Cardiac septum (tissue), 1 donor: ENCODE results near the gene TRAM1L1. TPM values are rescaled to one million over a fixed set of nuclear protein-coding genes. Genes with fewer than 3 reads are reported as not detected.

Experiments
- DNase-seq: peaks from one replicate; pipeline ENCODE4 v3.0.0-alpha.2; 2020; ENCODE audit warnings: low spot score
- intact Hi-C: fragments of 100-400 bp; cut with DNase I; formaldehyde crosslinking; loops from one replicate; pipeline ENCODE4 v1.14.0; 2022
- long read RNA-seq: library from polyadenylated mRNA; unstranded; transcript quantifications from one replicate; pipeline ENCODE4 v2.0.0, GENCODE V29; 2021
- total RNA-seq: library from RNA; stranded (reverse); fragmentation: NEBNext Ultra II Directional; extraction: Animal tissue kit (Norgen Biotek cat#: 25700); gene quantifications from one replicate; pipeline ENCODE4 v1.2.1, GENCODE V29; 2021
- donor health status: DM: no; HTN: no; CAD: no.

Gene TRAM1L1
- total RNA-seq = 0.78 TPM
- long read RNA-seq, partial matches to known transcripts = 0 of 2 reads
- long read RNA-seq, other reads (novel, unspliced or antisense) = 0 of 2 reads

GRCh38 chr4:117084866-117085701 is at the start of gene TRAM1L1:
Gene TRAM1L1, minus strand, starts transcription at chr4:117085576. Its CDS starts 183 bp downstream, at chr4:117085393.
- peak; percentile 80 for DNase-seq
- intact Hi-C loops = no loop called here

- DNase-seq = no peak
- intact Hi-C loops = loop anchor here (10.0 kb wide), 1 partner anchor 1090 kb away; no protein-coding TSS in a partner anchor
Measured at GRCh38 chr4:117134386-117134785, 49.0 kb upstream of the TRAM1L1 start.

- DNase-seq = no peak
- intact Hi-C loops = no loop called here
Measured at GRCh38 chr4:117096886-117097285, 11.5 kb upstream of the TRAM1L1 start.

GRCh38 chr4:117096462-117096861 is 11.1 kb upstream of the TRAM1L1 start:
- no peak for DNase-seq
- intact Hi-C loops = no loop called here

GRCh38 chr4:117093571-117093970 is 8.2 kb upstream of the TRAM1L1 start:
- intact Hi-C loops = no loop called here
- DNase-seq = no peak

- intact Hi-C loops = no loop called here
- DNase-seq = no peak
Measured at GRCh38 chr4:117077760-117078159, 7.6 kb downstream of the TRAM1L1 start.

- DNase-seq = no peak
- intact Hi-C loops = no loop called here
Measured at GRCh38 chr4:117068120-117068519, 17.3 kb downstream of the TRAM1L1 start.

- intact Hi-C loops = no loop called here
- no peak for DNase-seq
Measured at GRCh38 chr4:117063961-117064696, 21.2 kb downstream of the TRAM1L1 start.

GRCh38 chr4:117042962-117043361 is 42.4 kb downstream of the TRAM1L1 start:
- intact Hi-C loops = no loop called here
- no peak for DNase-seq
